ENCODE data around the gene WDR87. TPM values are rescaled to one million over a fixed set of nuclear protein-coding genes. Genes with fewer than 3 reads are reported as not detected.
A peak's percentile ranks its signal among the peaks of the same experiment; 100 is the strongest.
"Not testable (repeated sequence)": the region's sequence is repeated elsewhere in the genome, so short reads cannot be mapped to it uniquely, and the experiment has no call there.

WDR87 gene
- total RNA-seq, 1 donor from 2014 or later = not detected

DNA sequence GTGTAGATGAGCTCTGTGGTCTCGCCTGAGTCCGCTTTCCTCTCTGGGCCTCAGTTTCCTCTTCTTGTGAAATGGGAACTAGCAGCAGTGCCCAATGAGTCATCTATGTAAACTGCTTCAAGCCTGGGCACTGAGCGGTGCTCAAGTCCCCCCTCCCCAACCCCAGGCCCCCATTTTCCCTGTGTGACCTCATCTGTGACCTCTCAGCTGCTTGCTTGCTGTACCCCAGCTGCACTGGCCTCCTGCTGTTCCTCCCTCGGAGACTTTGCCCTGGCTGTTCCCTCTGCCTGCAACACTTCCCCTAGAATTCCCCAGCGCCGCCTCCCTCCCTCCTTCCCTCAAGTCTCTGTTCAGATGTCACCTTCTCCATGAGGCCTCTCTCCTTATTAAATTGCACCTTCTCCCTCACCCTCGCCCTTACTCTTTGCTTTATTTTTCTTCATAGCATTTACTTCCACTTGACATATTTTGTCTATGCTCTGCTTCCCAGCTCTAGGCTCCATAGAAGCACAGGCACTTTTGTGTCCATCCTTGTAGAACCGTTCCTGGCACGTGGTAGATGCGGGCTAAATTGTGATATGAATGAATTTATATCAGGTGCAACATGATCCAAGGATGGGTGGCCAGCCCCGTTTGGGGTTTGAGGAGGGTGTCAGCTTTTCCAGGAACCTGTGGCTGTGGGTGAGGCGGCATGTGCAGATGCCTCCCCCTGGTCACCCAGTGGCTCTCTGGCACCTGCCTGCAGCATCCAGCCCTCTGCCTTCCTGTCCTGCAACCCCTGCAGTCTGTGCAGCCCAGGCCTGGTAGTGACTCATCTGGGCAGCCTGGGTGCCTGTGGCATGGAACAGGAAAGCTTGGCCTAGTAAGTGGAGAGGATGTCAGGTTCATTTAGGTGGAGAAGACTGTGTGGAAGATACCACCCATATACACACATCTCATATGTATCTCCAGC is 26.9 kb upstream of the WDR87 start:
- no peak for ATAC-seq (ENCODE audit: poor library complexity)
- DNase-seq = no peak
- intact Hi-C loops (cut with DNase I) = no loop called here

- DNase-seq (peak; percentile 64), ATAC-seq (ENCODE audit: poor library complexity) (peak; percentile 49)
- intact Hi-C loops (cut with DNase I) = no loop called here
These were observed 25.7 kb upstream of the WDR87 start for GRCh38 chr19:37931881-37932655.

DNA sequence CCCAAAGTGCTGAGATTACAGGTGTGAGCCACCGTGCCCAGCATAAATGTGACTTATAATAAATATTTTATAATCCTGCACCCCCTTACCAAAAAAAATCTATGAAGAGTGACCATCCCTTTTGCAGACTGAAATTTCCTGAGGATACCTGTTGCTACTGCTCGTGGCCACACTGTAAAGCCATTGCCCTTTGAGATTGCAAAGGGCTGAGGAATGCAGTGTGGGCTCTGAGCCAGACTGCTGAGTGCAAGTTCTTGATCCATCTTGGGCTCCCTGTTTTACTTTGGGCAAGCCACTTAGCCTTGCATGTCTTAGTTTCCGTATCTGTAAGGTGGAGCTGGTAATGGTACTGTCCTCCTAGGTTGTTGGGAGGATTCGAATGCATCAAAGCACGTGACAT is 24.0 kb upstream of the WDR87 start:
- intact Hi-C loops (cut with DNase I) = no loop called here
- no peak for ATAC-seq (ENCODE audit: poor library complexity)
- no peak for DNase-seq

- intact Hi-C loops (cut with DNase I) = no loop called here
- DNase-seq (no peak), ATAC-seq (ENCODE audit: poor library complexity) (no peak)
These were observed 23.0 kb upstream of the WDR87 start for GRCh38 chr19:37929355-37929923.

DNA sequence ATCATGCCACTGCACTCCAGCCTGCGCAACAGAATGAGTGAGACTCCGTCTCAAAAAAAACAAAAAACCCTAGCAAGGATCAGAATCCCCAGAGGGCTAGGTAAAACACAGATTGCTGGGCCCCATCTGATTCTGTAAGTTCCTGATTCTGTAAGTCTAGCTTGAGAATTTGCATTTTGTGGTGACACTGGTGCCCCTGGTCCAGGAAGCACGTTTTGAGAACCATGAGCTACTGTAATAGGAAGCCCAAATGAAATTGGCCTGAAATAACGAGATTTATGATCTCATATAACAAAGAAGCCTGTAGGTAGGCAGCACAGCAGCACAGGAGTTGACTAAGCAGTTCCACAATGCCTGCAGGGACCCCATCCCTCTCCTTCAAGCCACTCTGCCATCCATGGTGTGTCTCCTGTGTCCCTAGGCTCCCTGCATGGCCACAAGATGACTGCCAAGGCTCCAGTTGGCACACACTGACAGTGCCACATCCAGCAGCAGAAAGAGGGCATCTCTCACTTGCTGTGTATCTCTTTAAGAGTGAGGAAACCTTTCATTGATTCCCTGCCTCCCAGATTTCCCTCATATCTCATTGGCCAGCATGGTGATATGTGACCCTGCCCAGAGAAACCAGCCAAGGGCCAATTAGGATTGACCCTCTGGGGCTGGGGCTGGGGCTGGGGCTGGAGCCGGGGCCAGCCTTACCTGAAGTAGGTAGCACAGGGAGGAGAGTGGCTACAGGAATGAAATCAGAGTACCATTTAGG is 22.3 kb upstream of the WDR87 start:
- ATAC-seq (ENCODE audit: poor library complexity) (no peak), DNase-seq (no peak)
- intact Hi-C loops (cut with DNase I) = no loop called here

DNA sequence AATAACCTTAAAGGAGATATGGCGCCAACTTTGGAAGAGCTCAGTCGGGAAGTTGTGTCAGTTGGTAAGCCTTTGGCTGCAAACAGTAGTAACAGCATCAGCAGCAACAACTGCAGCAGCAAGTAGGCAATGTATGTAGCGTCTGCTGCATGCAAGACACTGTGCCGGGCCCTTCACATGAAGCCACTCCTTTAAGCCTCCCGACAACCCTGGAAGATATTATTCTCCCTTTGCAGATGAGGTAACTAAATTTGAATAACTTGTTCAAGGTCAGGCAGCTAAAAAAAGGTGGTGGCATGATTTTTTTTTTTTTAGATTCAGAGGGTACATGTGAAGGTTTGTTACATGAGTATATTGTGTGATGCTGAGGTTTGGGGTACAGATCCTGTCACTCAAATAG is 20.3 kb upstream of the WDR87 start:
- ATAC-seq (ENCODE audit: poor library complexity) = no peak
- intact Hi-C loops (cut with DNase I) = no loop called here
- DNase-seq = no peak

DNA sequence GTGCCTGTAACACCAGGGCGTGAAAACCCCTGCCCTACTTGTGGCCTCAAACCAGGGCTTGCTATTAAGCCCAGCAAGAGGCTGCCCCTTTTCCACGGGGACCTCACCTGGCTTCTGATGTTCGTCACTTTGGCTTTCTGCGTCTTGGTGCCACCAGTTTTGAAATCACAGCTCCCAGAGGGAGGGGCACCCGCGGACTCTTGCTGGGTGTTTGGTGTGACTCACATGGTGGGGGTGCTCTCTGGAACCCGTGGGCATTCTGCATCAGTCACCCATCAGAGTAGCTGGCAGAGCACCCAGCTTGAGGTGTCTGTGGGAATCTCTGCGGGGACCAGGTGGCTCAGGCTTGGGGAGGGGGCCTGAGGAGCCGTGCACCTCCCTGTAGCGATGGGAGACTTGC is 19.9 kb upstream of the WDR87 start:
- no peak for ATAC-seq (ENCODE audit: poor library complexity)
- DNase-seq = no peak
- intact Hi-C loops (cut with DNase I) = no loop called here

GRCh38 chr19:37925212-37925611 is 18.8 kb upstream of the WDR87 start:
- intact Hi-C loops (cut with DNase I) = no loop called here
- DNase-seq (no peak), ATAC-seq (ENCODE audit: poor library complexity) (no peak)

- intact Hi-C loops (cut with DNase I); ATAC-seq (ENCODE audit: poor library complexity); DNase-seq: not testable (repeated sequence)
These were observed 18.2 kb upstream of the WDR87 start for GRCh38 chr19:37924573-37924972.

GRCh38 chr19:37920591-37921450 is 14.4 kb upstream of the WDR87 start:
- ATAC-seq (ENCODE audit: poor library complexity) (no peak), DNase-seq (no peak)
- intact Hi-C loops (cut with DNase I) = no loop called here

- intact Hi-C loops (cut with DNase I) = no loop called here
- ATAC-seq (ENCODE audit: poor library complexity) (no peak), DNase-seq (no peak)
These were observed 8.5 kb upstream of the WDR87 start for GRCh38 chr19:37914908-37915307.

DNA sequence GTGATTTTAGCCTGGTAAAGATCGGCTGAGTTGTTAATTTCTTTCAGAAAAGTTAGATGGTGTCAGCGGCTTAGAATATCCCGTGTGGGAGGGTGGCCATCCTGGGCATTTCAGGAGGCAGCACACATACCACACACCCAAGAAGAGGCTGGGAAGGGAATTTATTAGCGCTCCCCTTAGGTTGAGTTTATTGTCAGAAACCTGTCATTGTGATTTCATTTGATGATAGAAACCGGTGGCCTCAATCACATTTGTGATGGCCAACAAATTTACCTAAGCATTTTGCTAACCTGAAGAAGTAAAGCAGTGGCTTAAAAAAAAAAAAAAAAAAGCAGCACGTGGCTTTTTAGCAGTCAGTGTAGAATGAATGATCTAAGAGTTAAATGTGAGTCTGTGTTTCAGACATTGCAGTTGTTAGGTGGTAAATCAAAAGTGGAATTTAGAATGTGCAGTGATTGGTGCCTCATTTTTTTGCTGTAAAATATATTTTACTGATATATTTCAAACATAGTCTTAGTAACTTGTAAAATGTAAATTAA is 3.3 kb upstream of the WDR87 start:
- ATAC-seq (ENCODE audit: poor library complexity) = no peak
- intact Hi-C loops (cut with DNase I) = loop anchor here (10.0 kb wide), 1 partner anchor 415 kb away; no protein-coding TSS in a partner anchor

GRCh38 chr19:37907735-37908455 is 1.5 kb upstream of the WDR87 start:
- intact Hi-C loops (cut with DNase I) = loop anchor here (10.0 kb wide), 1 partner anchor 417 kb away; no protein-coding TSS in a partner anchor
- ATAC-seq (ENCODE audit: poor library complexity) = no peak
- DNase-seq = no peak

More for the DNA sequence above, 3.3 kb upstream of the WDR87 start:
- DNase-seq = no peak

GRCh38 chr19:37906869-37907734 is 708 bp upstream of the WDR87 start, which contains the start of gene SIPA1L3:
SIPA1L3 (plus strand) TSS chr19:37907208; CDS start chr19:38081566, 174,358 bp downstream.
- peak; percentile 99 for ATAC-seq (ENCODE audit: poor library complexity)
- intact Hi-C loops (cut with DNase I) = loop anchor here (10.0 kb wide), 1 partner anchor 418 kb away; no protein-coding TSS in a partner anchor

DNA sequence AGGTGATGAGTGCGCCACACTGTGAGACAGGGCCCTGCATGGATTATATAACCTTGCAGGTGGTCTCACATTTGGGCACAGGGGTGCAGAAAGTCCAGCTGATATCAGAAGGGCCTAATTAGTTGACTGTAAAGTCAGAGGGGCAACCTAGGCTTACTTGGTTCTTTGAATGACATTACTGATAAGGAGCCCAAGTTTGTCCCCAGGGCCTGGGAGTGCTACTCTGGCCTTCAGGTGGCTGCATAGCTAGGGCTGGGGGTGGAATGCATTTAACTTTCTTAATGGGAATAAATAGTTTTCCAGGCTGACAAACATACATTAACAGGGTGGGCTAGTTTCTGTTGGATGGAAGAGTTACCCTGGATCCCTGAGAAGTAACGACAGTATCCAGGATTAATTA is 3.3 kb downstream of the WDR87 start:
- ATAC-seq (ENCODE audit: poor library complexity) = no peak
- intact Hi-C loops (cut with DNase I) = loop anchor here (5.0 to 10.0 kb wide), 2 partner anchors 184 to 422 kb away; no protein-coding TSS in a partner anchor
- no peak for DNase-seq

More at GRCh38 chr19:37906869-37907734, 708 bp upstream of the WDR87 start, which contains the start of gene SIPA1L3:
- DNase-seq = peak; percentile 97
